Hindlimb muscle (tissue), 1 donor: ENCODE results near the gene EIF3D. TPM values are rescaled to one million over a fixed set of nuclear protein-coding genes. Genes with fewer than 3 reads are reported as not detected.
A peak's percentile ranks its signal among the peaks of the same experiment; 100 is the strongest.

ENCODE experiments used
- DNase-seq: peaks from one replicate; pipeline ENCODE4 v3.0.0-alpha.2; 2013
- polyA plus RNA-seq: library from polyadenylated mRNA; unstranded; fragments of 120-200 nt; gene quantifications from one replicate; pipeline ENCODE4 v1.2.1, GENCODE V29; 2013; ENCODE audit not compliant: insufficient read length

Gene EIF3D
- polyA plus RNA-seq, 1 donor: 184 TPM

DNA sequence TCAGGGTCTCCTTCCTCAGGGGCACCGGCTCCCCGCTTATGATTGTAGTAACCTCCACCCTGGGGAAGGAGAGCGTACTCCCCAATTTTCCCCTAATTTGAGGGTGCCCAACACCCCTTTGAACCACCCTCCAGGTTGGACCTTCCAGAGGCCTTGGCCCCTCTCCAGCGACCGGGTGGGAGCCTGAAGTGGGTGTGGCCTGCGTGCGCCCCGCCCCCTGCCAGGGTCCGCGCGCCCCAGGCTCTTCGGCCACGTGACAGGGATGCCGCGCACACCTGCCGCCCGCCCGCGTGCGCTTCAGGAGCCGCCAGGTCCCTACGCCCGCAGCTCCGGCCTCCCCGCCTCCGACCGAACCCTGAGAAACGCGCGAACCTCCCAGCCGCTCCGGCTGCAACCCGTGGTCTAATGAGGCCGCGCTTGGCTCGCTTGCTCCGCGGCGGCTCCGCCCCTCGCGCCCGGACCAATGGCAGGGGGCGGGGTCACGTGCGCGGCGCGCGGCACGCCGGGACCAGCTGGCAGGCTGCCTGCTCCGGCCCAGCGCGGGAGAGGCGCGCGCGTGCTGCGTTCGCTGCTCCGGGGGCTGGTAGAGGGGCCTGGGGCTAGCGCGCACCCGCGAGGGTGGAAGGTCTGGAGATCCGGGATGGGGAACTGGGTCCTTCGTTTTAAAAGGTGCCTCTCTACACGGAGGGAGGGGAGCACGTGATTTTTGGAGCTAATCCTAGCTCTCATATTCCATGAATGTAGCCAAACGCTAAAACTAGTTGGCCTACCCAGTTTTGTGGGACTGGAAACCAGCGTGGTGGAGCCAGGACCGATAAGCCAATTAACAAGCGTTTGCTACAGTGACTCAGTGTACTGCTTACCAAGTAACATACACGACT, 22.1 kb downstream of the EIF3D start, which contains the start of gene FOXRED2:
TSS of gene FOXRED2 (minus strand) at position 404 of the 881 bp plus-strand sequence. CDS start 618 bp downstream, outside the sequence.
- peak; percentile 94 for DNase-seq

DNA sequence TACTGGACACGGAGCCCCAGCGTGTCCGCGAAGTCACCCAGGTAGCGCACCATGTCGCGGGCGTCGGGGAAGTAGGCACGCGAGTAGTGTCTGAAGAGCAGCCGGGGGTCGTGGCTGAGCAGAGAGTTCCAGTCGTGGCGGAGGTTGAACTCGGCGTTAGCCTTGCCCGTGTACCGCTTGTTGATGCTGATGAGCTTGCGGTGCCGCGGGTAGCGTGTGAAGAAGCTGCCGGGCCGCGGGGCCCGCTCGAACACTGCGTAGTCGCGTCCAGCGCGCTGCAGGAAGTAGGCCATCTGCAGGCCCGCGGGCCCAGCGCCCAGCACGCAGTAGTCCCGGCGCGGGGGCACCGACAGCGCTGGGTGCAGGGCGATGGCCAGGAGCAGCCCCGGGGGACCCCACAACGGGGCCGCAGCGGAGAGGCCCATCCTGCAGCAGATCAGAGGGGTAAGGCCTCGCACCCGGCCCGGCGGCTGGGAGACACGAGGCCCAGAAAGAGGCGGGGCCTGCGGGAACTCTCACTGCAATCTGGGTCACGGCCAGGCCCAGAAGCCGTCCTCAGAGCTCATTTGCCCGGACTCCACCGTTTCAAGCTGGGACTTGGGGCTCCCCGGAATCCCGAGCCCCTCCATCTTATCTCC, 22.8 kb downstream of the EIF3D start:
- DNase-seq: no peak

DNA sequence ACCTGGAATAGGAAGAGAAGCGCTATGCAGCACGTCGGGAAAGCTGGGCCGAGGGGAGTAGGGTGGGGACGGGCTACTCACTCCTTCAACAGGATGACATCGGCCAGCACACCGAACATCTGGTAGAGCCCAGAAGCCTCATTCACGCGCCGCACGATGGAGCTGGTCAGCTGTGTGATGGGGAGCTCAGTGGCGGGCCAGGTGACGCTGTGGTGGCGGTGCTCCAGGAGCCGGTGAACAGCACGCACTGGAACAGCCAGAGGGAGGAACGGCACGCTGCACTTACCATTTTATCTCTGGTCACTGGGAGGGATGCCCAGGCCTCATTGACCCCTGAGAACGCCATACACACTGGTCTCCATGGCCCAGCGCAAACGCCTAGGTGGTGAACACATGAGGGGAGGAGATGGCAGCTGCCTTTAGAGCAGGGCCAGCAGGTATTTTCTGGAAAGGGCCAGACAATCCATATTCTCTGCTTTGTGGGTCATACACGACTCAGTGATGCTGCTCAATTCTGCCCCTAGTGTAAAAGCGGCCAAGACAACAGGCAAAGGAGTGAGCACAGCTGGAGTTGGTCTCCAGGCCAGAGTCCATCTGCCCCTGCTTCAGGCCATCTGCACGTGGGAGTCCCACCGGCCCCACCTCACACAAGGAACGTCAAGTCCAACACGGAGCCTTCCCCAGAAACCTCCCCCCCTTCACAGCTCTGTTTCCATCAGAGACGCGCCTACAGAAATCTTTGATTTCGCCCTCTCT, 30.9 kb downstream of the EIF3D start:
- no peak for DNase-seq

DNA sequence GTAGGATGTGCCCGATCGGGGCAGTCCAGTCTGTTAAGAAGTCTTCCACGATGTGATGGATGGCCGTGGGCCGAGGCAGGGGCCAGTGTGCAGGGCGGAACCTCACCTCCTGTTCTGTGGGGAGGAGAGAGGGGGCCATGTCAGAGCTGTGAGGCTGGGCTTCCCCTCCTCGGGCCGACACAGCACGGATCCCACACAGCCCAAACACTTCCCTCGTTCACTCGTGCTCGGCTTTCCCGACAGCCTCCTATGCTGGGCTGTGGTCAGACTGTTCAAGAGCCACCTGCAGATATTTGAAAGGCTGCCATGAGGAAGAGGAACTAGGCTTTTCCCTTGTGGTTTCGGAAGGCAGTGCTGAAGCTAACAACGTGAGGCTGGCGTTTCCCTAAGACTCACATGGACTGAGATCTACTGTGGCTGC, 35.3 kb downstream of the EIF3D start:
- peak; percentile 47 for DNase-seq

DNA sequence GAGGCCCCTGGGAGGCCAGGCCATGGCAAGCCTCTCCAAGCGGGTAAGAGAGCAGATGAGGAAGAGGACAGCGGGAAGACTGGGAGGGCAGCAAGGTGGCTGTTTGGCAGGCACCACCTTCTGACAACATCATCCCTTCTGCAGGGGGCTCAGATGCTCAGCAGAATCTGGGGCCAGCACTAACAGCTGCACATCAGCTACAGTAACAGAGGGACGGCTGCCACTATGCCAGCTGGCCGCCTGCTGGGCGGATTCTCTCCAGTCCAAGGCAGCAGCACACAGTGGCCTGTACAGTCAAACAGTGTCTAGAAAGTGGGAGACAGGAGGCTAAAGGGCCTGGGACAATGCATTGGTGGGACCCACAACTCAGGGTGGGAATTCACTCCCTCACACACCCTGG, 36.9 kb downstream of the EIF3D start:
- DNase-seq: no peak

DNA sequence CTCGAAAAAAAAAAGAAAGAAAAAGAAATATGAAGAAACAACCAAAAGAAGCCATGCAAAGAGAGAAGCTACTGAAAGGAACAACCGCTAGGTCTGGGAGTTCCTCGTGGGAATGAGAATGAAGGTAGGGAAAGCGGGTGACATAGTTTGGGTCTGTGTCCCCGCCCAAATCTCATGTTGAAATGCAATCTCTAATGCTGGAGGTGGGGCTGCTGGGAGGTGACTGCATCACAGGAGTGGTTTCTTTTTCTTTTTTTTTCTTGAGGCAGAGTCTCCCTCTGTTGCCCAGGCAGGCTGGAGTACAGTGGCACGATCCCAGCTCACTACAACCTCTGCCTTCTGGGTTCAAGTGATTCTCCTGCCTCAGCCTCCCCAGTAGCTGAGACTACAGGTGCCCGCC, 37.8 kb downstream of the EIF3D start:
- no peak for DNase-seq

DNA sequence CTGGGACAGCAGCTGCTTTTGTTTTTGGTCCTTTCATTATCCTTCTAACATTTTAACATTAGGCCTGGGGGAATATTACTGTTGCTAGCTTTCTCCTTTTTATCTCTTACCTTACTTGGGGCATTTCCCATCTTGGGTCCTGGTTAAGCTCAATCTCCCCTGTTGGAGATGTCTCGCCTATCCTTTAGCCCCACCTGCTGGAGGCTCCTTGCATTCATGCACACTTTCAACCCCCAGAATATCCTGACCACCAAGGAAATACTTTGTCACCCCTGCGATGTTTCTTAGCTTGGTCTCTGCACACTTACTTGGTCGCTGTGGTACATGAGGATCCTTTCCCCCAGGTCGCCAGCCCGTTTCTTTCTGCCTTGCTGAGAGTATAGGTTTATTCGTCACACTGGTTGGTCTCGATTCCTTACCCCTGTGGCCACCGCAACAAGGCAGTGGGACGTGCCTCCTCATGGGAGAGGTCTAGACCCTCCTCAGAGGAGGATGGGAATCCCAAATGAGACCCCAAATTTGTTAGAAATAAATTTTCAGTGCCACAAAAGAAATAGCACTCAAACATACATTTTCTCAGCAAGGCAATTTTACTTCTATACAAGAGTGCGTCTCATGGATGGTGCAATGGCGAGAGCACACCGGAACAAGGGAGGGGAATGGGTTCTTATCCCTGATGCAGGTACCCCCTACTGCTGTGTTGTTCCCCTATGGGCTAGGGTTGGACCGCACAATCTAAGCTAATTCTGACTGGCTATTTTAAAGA, 42.2 kb downstream of the EIF3D start:
- DNase-seq: no peak

DNA sequence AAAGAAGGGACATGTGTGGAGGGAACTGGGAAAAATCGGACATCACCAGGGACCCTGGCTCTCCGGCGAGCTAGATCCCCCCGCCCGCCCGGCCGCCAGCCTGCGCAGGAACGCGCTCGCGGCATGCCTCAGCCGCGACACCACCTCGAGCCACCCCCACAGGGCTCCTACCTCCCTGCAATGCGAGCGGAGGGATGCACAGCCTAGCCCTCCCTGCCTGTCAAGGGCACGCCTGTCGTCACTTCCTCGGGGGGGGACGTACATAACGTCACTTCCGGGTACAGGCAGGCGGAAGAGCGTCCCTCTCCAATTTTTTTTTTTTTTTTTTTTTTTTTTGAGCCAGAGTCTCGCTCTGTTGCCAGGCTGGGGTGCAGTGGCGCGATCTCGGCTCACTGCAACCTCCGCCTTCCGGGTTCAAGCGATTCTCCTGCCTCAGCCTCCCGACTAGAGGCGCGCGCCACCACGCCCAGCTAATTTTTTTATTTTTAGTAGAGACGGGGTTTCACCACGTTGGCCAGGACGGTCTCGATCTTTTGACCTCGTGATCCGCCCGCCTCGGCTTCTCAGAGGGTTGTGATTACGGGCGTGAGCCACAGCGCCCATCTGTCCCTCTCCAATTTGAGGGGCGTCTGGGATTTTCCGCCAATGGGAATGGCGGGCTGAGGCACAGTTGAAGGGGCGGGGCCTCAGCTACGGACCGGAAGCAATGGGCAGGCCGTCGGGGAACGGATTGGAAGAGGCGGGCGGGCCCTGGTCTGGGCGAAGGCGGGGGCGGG, 47.4 kb downstream of the EIF3D start, which contains the start of gene TXN2:
TSS of gene TXN2 (minus strand) at position 248 of the 776 bp plus-strand sequence. CDS start 803 bp downstream, outside the sequence.
- DNase-seq: peak; percentile 96

DNA sequence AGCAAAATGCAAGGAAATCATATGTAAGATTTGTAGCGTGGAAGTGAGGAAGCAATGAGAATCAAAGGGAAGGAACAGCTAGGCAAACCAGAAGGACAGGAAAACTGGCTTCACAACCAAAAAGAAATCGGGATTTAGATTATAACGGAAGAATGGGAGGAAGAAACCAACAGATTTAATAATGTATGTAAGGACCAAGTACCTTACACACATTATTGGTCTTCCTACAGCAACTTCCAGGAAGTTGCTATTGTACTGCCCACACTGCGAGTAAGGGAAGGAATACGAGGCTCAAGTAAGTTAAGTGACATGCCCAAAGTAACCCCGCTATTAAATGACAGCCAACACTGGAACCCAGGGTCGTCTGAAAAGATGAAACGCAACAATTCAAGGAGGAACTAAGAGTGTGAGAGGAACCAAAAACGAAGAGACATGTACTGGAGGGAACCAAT, 48.0 kb downstream of the EIF3D start:
- no peak for DNase-seq

DNA sequence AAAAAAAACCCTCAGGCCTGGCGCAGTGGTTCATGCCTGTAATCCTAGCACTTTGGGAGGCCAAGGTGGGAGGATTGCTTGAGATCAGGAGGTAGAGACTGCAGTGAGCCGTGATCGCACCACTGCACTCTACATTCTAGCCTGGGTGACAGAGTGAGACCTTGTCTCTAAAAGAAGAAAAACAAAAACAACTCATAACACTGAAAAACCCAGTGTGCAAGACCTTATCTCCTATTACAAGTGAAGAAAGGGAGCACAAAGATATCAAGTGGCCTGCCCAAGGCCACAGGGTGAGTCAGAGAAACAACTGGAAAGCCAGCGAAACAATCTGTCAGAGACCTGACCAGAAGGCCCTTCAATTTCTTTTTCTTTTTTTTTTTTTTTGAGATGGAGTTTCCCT, 50.0 kb downstream of the EIF3D start:
- DNase-seq: no peak

DNA sequence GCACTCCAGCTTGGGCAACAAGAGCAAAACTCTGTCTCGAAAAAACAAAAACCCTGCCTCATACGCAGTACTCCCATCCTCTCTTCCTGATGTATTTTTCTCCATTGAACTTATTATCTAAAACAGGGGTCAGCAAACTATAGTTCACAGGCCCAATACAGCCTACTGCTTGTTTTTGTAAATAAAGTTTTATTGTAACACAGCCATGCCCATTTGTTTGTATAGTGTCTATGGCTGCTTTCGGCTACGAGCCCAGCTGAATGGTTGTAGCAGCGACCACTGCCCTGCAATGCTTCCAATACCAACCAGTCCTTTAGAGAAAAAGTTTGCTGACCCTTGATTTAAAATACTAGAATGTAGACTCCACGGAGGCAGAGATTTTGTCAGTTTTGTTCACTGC, 53.6 kb downstream of the EIF3D start:
- no peak for DNase-seq

DNA sequence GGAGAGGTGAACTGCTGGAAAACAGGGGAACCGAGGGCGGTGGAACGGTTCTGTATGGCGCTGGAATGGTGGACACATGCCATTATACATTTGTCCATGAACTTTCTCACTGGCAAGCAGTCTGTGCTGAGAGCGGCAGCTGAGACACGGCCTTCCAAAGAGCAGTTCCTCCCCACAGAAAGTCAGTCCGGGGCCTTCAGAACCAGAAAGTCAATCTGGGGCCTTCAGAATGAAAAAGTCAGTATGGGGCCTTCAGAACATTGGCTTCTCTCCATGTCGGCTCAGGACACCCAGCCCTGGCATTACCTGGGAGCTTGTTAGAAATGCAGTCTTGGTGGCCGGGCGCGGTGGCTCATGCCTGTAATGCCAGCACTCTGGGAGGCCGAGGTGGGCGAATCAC, 56.3 kb downstream of the EIF3D start:
- no peak for DNase-seq

DNA sequence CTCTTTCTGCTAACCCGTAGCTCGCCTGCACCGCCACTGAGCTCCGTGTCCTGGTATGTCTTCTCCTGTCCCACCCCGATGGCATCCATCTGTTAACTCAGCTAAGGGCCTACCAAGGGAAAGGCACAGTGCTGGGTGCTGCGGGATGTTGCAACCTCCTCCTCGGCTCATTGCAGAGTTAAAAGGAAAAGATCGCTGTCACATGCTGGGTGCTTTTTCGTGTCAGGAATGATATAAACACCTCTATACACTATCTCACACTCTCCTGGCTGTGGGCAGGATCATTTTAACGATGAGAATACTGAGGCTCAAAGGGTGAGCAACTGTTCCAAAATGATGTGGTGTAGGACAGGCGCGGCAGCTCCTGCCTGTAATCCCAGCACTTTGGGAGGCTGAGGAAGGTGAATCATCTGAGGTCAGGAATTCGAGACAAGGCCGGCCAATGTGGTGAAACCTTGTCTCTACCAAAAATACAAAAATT, 57.6 kb downstream of the EIF3D start:
- DNase-seq: no peak

DNA sequence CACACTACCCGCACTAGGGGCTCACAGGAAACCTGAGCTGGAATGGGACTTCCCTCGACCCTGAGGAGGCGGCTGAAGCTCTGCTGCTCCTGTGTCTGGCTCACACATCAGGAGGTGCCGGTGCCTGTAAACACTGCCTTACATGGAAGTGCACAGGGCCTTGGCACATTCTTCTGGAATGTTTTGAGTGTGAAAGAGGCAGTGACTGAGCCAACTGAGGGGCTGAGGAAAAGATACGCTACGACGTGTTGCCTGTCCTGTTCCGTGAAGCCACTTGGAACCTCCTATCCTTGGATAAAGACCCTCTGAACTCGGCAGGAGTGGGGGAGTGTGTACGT, 58.0 kb downstream of the EIF3D start:
- DNase-seq: no peak

DNA sequence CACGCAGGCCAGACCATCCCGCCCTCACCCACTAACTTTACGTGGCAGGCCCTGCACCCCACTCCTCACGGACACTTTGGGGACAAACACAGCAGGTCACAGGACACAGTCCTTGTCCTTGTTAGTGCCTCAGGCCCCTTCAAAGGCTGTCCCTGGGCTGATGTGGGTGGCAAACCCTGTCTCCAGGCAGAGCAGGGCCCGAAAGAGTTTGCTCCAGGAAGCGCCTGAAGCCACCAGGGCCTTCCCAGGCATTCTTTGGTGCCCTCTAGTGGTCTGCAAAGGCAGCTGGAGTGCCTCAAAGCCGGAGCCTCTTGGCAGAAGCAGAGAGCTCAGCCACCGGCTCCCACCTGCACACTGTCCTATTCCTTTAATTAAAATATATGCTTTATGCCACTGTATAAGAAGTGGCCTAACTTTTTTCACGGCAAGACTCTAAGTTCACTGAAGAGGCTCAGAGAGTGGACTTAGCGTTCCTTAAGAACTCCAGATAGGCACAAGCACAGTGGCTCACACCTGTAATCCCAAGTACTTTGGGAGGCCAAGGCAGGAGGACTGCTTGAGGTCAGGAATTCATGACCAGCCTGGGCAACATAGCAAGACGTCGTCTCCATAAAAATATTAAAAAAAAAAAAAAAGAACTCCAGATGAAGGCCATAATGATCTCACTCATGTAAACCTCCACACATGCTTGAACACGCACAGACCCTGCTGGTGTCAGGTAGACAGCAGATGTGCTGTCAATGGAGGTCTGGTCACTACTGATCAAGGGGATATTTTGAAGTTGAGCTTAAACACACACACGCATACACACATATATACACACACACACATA, 58.6 kb downstream of the EIF3D start:
- peak; percentile 84 for DNase-seq

DNA sequence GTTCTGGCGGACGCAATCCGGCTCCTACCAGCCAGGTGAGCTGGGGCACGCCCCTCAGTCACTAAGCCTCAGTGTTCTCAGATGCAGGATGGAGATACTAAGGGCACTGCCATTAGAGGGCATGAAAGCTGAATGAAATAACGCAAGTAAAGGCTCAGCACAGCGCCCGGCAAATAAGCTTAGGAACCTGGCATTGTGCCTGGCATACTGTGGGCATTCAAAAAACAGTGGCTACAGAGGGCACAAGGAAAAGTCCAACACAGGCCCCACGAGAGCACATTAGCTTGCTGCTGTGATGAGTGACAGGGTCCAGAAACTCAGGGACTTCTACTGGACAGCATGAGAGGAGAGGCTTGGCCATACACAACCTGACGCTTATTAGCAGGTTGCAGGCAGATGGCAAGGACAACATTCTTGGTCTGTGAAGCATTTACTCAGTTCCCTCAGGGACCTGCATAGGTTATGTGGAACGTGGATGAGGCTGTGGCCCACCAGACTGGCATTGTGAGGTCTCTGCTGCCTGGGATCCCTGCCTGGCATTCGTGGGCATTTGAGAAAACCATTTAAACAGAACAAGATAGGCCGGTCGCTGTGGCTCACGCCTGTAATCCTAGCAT, 59.8 kb downstream of the EIF3D start:
- no peak for DNase-seq

DNA sequence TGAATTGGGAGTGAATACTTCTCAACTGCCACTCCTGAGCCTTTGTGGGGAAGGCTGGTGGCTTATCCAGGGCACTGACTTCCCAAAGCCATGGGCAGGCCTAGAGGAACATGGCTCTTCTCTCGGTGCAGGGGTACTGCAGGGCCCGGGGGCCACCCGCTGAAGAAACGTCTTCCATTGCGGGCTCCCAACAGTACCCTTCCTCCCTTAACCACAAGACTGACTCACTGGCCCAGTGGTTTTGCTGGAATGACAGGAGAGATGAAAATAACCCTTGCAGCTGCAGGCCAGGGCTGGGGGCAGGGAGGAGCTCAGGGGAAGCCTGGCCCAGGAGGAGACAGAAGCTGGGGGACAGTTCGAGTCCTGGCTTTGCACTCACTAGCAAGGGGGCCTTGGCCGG, 61.0 kb downstream of the EIF3D start:
- no peak for DNase-seq

DNA sequence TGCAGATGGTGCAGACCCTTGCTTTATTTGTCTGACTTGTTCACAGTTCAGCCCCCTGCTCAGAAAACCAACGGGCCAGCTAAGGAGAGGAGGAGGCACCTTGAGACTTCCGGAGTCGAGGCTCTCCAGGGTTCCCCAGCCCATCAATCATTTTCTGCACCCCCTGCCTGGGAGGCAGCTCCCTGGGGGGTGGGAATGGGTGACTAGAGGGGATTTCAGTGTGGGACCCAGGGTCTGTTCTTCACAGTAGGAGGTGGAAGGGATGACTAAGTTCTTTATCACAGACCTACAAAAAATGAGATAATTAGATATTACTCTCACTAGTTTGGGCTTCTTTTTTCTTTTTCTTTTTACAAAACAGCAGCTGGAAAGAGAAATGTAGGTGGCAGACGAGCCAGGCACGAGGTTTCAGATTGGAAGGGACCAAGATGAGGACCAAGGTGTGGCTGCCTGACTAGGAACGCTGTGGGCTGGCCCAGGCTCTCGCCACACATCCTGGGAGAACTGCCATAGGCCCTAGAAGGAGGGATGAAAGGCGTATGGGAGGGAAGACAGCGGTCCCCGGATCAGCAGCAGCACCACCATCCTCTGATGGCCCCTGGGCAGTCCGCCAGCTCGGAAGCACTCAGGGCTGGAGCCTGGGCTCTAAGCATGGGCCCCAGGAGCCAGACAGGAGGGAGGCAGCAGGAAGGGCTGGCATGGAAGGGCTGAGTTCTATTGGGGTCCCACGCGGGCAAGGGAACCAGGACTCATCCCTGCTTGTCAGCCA, 61.7 kb downstream of the EIF3D start:
- DNase-seq: no peak

DNA sequence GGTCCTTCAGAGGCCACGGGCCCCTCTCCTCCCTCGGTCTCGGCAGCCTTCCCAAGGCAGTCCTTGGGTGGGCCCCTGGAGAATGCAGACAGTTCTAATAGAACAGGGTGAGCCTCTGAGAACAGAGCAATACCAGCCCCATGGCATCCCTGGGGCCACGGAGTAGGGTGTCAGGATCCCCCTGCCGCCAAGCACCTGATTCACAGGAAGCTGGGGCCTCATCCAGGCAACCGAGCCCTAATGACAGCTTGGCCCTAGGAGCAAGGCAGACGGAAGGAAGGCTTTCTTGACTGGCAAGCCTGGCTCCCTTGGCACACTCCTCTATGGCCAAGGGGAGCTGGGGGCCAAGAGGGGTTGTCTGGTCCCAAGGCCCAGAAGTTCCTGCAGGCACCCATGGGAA, 62.7 kb downstream of the EIF3D start:
- no peak for DNase-seq
